ENCODE measurements around the gene PLSCR3.

Gene PLSCR3

GRCh38 chr17:7398612-7399011 lies 4.3 kb upstream of the PLSCR3 start:
- H3K9me3 ChIP-seq (ENCODE audit: control insufficient read depth, low read length), result no peaks in the 10 kb centered on the region

GRCh38 chr17:7396147-7396546 lies 1.8 kb upstream of the PLSCR3 start:
- H3K9me3 ChIP-seq (ENCODE audit: control insufficient read depth, low read length), result no peaks in the 10 kb centered on the region
- no peak overlapping the region for H3K4me3 ChIP-seq (ENCODE audit: low read length)
- peaks cover 12% of the 10 kb centered on the region for H3K4me1 ChIP-seq (ENCODE audit: control insufficient read depth, insufficient read depth, low read length)
- no peaks in the 10 kb centered on the region for H3K36me3 ChIP-seq (ENCODE audit: control insufficient read depth, insufficient read depth, low read length)
- H3K27me3 ChIP-seq (ENCODE audit: control insufficient read depth, insufficient read depth, low read length), result no peaks in the 10 kb centered on the region
- H3K9ac ChIP-seq (ENCODE audit: low read length), result no peak overlapping the region

More at GRCh38 chr17:7398612-7399011, 4.3 kb upstream of the PLSCR3 start:
- no peak overlapping the region for H3K9ac ChIP-seq (ENCODE audit: low read length)
- peaks cover 17% of the 10 kb centered on the region for H3K4me1 ChIP-seq (ENCODE audit: control insufficient read depth, insufficient read depth, low read length)
- no peak overlapping the region for H3K4me3 ChIP-seq (ENCODE audit: low read length)
- no peaks in the 10 kb centered on the region for H3K36me3 ChIP-seq (ENCODE audit: control insufficient read depth, insufficient read depth, low read length)
- H3K27me3 ChIP-seq (ENCODE audit: control insufficient read depth, insufficient read depth, low read length), result no peaks in the 10 kb centered on the region

GRCh38 chr17:7393613-7394451 lies 493 bp downstream of the PLSCR3 start:
- Histone ChIP-seq H3K4me1 (ENCODE audit: control insufficient read depth, insufficient read depth, low read length) (peaks cover 12% of the 10 kb centered on the region), H3K9me3 (ENCODE audit: control insufficient read depth, low read length) (no peaks in the 10 kb centered on the region), H3K9ac (ENCODE audit: low read length) (peak overlapping the region; percentile 64), H3K36me3 (ENCODE audit: control insufficient read depth, insufficient read depth, low read length) (peaks cover 8% of the 10 kb centered on the region), H3K4me3 (ENCODE audit: low read length) (peak overlapping the region; percentile 77), H3K27me3 (ENCODE audit: control insufficient read depth, insufficient read depth, low read length) (no peaks in the 10 kb centered on the region)

- Histone ChIP-seq H3K4me3 (ENCODE audit: low read length) (no peak overlapping the region), H3K27me3 (ENCODE audit: control insufficient read depth, insufficient read depth, low read length) (no peaks in the 10 kb centered on the region), H3K9me3 (ENCODE audit: control insufficient read depth, low read length) (no peaks in the 10 kb centered on the region), H3K9ac (ENCODE audit: low read length) (peak overlapping the region; percentile 64), H3K4me1 (ENCODE audit: control insufficient read depth, insufficient read depth, low read length) (peaks cover 12% of the 10 kb centered on the region), H3K36me3 (ENCODE audit: control insufficient read depth, insufficient read depth, low read length) (peaks cover 11% of the 10 kb centered on the region)
Measured at GRCh38 chr17:7392696-7393612, 1.4 kb downstream of the PLSCR3 start.

- Histone ChIP-seq H3K4me3 (ENCODE audit: low read length) (no peak overlapping the region), H3K9ac (ENCODE audit: low read length) (no peak overlapping the region), H3K9me3 (ENCODE audit: control insufficient read depth, low read length) (no peaks in the 10 kb centered on the region), H3K27me3 (ENCODE audit: control insufficient read depth, insufficient read depth, low read length) (no peaks in the 10 kb centered on the region), H3K4me1 (ENCODE audit: control insufficient read depth, insufficient read depth, low read length) (peaks cover 12% of the 10 kb centered on the region), H3K36me3 (ENCODE audit: control insufficient read depth, insufficient read depth, low read length) (peaks cover 11% of the 10 kb centered on the region)
Measured at GRCh38 chr17:7391307-7391706, 3.0 kb downstream of the PLSCR3 start.

- H3K4me1 ChIP-seq (ENCODE audit: control insufficient read depth, insufficient read depth, low read length), result peaks cover 12% of the 10 kb centered on the region
- H3K27me3 ChIP-seq (ENCODE audit: control insufficient read depth, insufficient read depth, low read length), result no peaks in the 10 kb centered on the region
- peaks cover 11% of the 10 kb centered on the region for H3K36me3 ChIP-seq (ENCODE audit: control insufficient read depth, insufficient read depth, low read length)
- H3K9me3 ChIP-seq (ENCODE audit: control insufficient read depth, low read length), result no peaks in the 10 kb centered on the region
- H3K4me3 ChIP-seq (ENCODE audit: low read length), result no peak overlapping the region
- no peak overlapping the region for H3K9ac ChIP-seq (ENCODE audit: low read length)
Measured at GRCh38 chr17:7389924-7390910, 4.1 kb downstream of the PLSCR3 start.

GRCh38 chr17:7388856-7389255 lies 5.5 kb downstream of the PLSCR3 start:
- Histone ChIP-seq H3K4me1 (ENCODE audit: control insufficient read depth, insufficient read depth, low read length) (peaks cover 6% of the 10 kb centered on the region), H3K9me3 (ENCODE audit: control insufficient read depth, low read length) (no peaks in the 10 kb centered on the region), H3K36me3 (ENCODE audit: control insufficient read depth, insufficient read depth, low read length) (peaks cover 17% of the 10 kb centered on the region), H3K9ac (ENCODE audit: low read length) (no peak overlapping the region), H3K4me3 (ENCODE audit: low read length) (no peak overlapping the region), H3K27me3 (ENCODE audit: control insufficient read depth, insufficient read depth, low read length) (no peaks in the 10 kb centered on the region)

- Histone ChIP-seq H3K36me3 (ENCODE audit: control insufficient read depth, insufficient read depth, low read length) (peaks cover 17% of the 10 kb centered on the region), H3K9ac (ENCODE audit: low read length) (no peak overlapping the region), H3K9me3 (ENCODE audit: control insufficient read depth, low read length) (no peaks in the 10 kb centered on the region), H3K27me3 (ENCODE audit: control insufficient read depth, insufficient read depth, low read length) (no peaks in the 10 kb centered on the region), H3K4me3 (ENCODE audit: low read length) (no peak overlapping the region), H3K4me1 (ENCODE audit: control insufficient read depth, insufficient read depth, low read length) (peaks cover 10% of the 10 kb centered on the region)
Measured at GRCh38 chr17:7384489-7385081, 9.7 kb downstream of the PLSCR3 start.

- H3K27me3 ChIP-seq (ENCODE audit: control insufficient read depth, insufficient read depth, low read length), result no peaks in the 10 kb centered on the region
- H3K9ac ChIP-seq (ENCODE audit: low read length), result no peak overlapping the region
- peaks cover 11% of the 10 kb centered on the region for H3K36me3 ChIP-seq (ENCODE audit: control insufficient read depth, insufficient read depth, low read length)
- no peaks in the 10 kb centered on the region for H3K9me3 ChIP-seq (ENCODE audit: control insufficient read depth, low read length)
- no peak overlapping the region for H3K4me3 ChIP-seq (ENCODE audit: low read length)
- H3K4me1 ChIP-seq (ENCODE audit: control insufficient read depth, insufficient read depth, low read length), result peaks cover 10% of the 10 kb centered on the region
Measured at GRCh38 chr17:7383742-7384488, 10.4 kb downstream of the PLSCR3 start.

GRCh38 chr17:7383371-7383741 lies 11.0 kb downstream of the PLSCR3 start:
- Histone ChIP-seq H3K9me3 (ENCODE audit: control insufficient read depth, low read length) (no peaks in the 10 kb centered on the region), H3K36me3 (ENCODE audit: control insufficient read depth, insufficient read depth, low read length) (peaks cover 6% of the 10 kb centered on the region), H3K4me3 (ENCODE audit: low read length) (no peak overlapping the region), H3K27me3 (ENCODE audit: control insufficient read depth, insufficient read depth, low read length) (no peaks in the 10 kb centered on the region), H3K4me1 (ENCODE audit: control insufficient read depth, insufficient read depth, low read length) (peaks cover 10% of the 10 kb centered on the region), H3K9ac (ENCODE audit: low read length) (no peak overlapping the region)

Measured in mucosa of stomach (tissue), 1 donor.